WI38 (cell line): ENCODE data around the gene ZNF776.
"Not testable (repeated sequence)": the region's sequence is repeated elsewhere in the genome, so short reads cannot be mapped to it uniquely, and the experiment has no call there.

Experiments used
- H3K4me3 ChIP-seq: 2 replicates; pipeline ENCODE4 v1.5.1; 2011; ENCODE audit warnings: low read depth, mild to moderate bottlenecking, control low read depth, low read length
- CTCF ChIP-seq: IDR thresholded peaks from 2 replicates; pipeline ENCODE4 v1.5.1; 2012; ENCODE audit warnings: low read depth, mild to moderate bottlenecking, control low read depth, low read length

The ZNF776 gene

GRCh38 chr19:57779220-57779845 is 32.7 kb downstream of the ZNF776 start:
- H3K4me3 ChIP-seq: no peak overlapping the region
- TF ChIP-seq CTCF: no peak

GRCh38 chr19:57786286-57786685 is 39.7 kb downstream of the ZNF776 start:
- no peak for TF ChIP-seq CTCF
- no peak overlapping the region for H3K4me3 ChIP-seq

- no peak overlapping the region for H3K4me3 ChIP-seq
- TF ChIP-seq CTCF: no peak
These were observed 40.3 kb downstream of the ZNF776 start for GRCh38 chr19:57786906-57787305.

GRCh38 chr19:57788114-57788692 is 41.6 kb downstream of the ZNF776 start:
- TF ChIP-seq CTCF: no peak
- H3K4me3 ChIP-seq: no peak overlapping the region

GRCh38 chr19:57789288-57789687 is 42.7 kb downstream of the ZNF776 start:
- no peak overlapping the region for H3K4me3 ChIP-seq
- no peak for TF ChIP-seq CTCF

- H3K4me3 ChIP-seq: not testable (repeated sequence)
These were observed 50.0 kb downstream of the ZNF776 start for GRCh38 chr19:57796580-57796979.

- TF ChIP-seq CTCF: no peak
- no peak overlapping the region for H3K4me3 ChIP-seq
These were observed 54.1 kb downstream of the ZNF776 start for GRCh38 chr19:57800696-57801095.

GRCh38 chr19:57802269-57802668 is 55.7 kb downstream of the ZNF776 start:
- TF ChIP-seq CTCF: no peak

More at GRCh38 chr19:57802269-57802668, 55.7 kb downstream of the ZNF776 start:
- H3K4me3 ChIP-seq: no peak overlapping the region
